ENCODE results near the gene FIGNL2.
A peak's percentile ranks its signal among the peaks of the same experiment; 100 is the strongest.

FIGNL2 gene

DNA sequence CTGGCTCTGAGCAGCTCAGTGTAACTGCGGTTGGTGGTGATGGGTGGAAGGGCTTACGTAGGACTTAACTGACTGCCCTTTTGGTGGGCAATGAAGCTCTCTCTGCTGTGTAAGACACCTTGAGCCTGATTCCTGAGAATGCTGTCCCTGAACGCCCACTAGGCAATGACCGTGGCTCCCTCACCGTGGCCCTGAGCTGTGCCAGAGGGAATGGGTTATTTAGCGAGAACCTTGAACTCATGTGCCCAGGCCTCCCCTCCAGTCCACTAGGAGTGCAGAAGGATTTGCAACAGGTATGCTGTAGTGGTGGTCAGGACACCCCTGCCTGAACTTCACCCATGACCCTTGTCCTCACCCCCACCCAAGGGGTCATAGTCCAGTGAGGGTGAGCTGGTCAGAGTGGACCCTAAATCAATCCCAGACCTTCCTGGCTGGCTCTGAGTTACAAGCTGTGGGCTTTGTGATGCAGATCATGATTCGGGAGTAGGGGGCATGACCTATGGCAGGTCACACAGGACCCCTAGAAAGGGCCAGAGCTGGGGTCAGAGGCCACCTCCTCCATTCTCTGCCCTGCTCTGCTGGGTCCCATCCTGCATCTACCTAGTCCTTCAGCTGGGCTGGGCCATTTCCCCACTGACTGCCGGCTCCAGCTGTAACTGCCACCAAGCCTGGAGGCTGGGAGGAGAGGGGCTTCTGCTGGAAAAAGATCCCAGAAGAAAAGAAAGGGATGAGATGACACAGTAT, 24.9 kb upstream of the FIGNL2 start:
- no peak for DNase-seq

DNA sequence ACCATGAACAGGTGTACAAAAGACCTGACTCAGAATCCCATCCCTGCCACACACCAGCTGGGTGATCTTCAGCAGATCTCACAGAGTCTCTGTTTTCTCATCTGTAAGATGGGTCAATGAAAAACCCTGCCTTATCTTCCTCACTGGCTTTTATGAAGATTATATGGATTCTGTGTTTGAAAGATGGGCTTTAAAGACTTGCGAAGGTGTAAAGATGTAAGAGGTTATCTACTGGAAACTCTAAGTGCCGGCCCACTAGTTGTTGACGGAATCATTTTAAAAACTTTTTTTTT, 24.1 kb upstream of the FIGNL2 start:
- no peak for DNase-seq

DNA sequence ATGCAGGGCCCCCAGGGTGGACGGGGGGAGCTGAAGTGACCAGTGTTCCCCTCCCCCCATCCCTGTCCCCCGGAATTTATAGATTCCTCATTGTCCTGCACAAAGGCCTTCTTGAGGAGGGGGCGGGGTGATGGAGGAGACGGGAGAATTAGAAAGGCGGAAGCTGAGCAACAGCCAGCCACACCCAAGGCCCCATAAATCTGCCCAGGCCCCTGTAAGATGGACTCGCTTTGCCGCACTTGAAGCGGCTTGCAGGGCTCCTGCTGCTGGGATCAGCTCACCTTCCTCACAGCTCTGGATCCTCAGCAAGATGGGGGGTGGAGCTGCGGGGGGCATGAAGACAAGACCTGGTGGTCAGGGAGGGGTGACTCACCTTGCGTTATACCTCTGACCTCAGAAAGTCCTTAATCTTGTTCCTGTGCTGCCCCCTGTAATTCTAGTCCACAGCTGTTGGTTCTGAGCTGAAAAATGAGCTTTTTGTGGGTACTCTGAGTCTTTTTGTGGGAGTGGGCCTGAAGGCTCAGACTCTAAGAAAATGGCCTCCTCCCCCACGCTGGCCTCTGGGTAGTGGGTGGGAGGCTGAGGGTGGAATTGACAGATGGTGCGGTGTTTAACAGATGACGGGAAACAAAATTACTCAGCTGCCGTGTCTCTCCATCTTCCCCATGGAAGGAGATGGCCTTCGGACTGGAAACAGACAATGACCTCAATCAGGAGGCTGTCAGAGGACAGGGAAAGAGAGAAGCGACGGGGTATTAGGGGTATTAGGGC, 23.6 kb upstream of the FIGNL2 start:
- no peak for DNase-seq

DNA sequence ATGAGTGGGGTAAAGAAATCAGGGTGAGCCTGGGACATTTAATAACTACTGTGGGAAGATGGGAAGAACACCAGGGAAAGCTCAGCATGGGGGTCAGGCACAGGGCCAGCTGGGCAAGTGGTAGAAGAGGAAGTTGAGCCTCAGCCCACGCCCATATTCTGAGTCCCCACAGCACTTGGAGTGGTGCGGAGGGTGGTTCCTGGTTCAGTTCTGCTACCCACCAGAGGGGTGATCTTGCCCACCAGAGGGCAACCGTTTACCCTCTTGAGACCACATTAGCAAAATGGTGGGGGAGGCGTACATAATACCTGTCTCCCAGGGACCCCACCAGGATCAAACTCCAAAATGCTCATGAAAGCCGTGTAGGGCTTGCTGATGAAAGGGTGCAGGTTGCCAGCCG, 22.6 kb upstream of the FIGNL2 start:
- no peak for DNase-seq

DNA sequence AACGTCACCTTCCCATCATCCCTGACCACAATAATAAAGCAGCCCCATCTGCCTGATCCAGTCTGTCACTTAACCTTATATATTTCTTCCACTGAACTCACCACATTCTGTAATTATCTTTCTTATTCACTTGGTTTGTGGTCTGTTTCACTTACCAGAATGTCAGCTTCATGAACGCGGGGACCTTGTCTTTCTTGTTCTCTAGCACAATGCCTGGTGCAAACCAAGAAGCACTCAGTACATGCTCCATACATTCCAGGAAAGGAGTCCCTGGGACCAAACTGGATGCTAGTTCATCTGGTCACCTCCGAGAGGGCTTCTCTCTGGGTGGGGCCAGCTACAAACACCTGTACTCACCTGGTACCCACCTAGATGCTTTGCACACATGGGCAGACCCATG, 22.0 kb upstream of the FIGNL2 start:
- no peak for DNase-seq

DNA sequence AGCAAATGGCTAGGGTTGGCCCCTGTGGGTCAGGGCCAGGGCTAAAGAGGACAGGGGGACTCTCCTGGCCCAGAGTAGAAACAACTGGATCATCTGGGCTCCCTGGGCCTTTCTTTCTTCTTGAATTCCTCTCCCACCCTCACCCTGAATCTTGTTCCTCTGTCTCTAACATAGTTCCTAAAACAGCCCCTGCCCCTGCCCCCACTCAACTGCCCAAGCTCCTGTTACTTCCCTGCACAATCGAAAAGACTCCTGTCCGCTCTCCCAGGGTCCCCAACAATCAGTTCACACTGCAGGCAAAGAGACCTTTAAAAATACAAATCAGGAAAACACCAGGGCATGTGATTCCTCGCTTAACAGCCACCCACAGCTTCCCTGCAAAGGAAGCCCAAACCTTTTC, 21.4 kb upstream of the FIGNL2 start:
- no peak for DNase-seq

DNA sequence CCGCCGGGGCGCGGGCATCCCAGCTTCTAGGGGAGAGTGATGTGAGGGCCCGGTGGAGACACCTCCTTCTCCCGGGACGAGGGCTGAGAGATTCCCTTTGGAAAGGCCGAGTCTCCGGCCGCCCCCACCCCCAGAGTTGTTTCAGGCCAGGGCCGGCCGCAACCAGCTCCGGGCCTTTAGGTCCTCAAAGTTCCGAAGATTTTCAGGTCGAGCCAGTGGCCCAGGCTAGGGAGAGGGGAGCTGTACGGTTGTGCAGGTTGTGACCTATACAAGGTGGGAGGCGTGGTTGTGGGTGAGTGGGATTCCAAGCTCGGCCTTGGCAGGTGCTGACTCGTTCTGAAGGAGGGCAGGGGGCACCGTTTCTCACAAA, 21.0 kb upstream of the FIGNL2 start:
- DNase-seq: no peak

DNA sequence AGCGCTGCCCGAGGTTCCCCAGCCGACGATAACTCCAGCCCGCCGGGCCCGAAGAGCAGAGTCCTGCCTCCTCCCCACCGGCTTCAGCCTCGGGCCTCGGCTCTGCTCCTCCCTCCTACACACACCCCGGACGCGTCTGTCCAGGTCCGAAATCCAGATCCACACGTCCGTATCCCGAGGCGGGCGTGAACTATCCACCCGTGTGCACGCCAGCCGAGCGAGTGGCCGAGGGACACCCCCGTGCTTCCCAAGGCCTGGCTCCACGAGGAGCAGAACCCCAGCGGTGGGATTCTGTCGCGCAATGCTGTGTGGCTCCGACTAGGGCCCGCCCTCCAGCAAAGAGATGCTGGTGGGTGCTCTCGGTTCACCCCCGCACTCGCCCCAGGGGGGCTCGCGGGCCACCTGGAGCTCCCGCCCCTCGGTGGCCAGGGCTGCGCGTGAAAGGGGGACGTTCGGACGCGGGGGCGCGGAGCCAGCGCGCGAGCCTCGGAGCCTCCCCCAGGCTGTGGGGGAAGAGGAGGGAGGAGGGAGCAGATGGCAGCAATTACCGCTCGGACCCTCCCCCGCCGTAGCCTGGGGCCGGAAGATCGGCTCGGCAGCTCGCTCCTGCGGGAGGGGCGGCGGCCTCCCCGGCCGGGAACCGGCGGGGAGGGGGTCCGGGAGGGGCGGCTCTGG, 20.4 kb upstream of the FIGNL2 start:
- peak; percentile 28 for DNase-seq

DNA sequence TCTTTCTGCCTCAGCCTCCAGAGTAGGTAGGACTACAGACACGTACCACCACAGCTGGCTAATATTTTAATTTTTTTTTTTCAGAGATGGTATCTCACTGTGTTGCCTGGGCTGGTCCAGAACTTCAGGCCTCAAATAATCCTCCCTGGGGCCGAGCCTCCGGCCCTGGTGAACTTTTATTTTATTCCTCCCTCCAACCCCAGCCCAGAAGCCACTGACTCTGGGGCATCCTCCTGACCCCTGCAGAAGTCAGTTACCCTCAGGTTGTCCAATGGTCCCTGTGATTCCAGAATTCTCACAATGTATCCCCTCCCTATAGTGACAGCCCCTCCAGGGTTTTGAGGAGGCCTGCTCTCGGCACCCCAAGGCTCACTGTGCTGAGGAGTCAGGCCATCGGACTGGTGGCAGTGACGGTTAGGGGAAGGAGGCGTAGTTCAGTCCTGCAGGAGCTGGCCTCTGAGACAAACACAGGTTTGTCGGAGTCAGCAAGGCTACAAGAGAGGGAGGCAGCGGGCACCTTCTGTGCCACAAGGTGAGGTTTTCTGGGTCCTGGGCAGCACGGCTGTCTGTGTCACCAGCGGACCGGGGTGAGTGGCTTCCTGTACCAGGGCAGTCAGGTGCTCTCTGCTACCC, 19.4 kb upstream of the FIGNL2 start:
- DNase-seq: no peak

DNA sequence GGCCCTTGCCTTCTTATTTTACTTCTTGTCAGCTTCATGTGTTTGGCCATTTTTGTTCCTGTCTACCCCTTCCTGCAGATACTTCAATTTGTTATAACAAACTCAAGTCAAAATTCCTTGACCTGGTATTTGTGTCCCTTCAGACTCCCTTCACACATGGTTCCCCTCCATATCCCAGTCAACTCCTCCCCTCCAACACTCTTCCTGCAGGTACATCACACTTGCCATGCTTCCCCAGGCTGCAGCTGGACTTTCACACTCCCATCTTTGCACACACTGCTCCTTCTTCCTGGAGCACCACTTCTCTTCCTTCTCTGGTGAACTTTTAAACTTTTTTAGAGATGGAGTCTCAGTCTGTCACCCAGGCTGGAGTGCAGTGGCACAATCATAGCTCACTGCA, 18.9 kb upstream of the FIGNL2 start:
- DNase-seq: no peak

DNA sequence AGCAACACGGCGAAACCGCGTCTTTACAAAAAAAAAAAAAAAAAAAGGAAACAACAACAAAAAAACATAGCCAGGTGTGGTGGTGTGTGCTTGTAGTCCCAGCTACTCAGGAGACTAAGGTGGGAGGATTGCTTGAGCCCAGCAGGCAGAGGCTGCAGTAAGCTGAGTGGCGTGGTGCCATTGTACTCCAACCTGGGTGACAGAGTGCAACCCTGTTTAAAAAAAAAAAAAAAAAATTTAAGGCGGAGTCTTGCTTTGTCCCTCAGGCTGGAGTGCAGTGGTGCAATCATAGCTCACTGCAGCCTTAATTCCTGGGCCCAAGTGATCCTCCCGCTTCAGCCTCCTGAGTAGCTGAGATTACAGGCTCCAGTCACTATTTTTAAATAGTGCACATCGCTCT, 18.2 kb upstream of the FIGNL2 start:
- DNase-seq: no peak

DNA sequence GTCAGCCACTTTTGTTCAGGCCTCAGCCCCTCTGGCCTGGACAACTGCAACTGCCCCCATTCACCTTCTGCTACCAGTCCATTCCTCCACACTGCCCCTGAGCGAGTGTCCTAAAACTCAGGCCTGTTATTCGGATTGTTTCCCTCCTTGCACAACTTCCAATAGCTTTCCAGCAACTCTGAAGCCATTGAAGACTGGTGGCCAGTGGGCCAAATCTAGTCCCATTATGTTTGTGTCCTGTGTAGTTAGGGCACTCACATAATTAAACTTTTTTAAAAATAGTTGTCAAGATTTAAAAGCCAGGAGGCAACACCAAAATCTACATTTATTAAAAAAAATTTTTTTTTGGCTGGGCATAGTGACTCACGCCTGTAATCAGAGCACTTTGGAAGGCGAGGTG, 17.8 kb upstream of the FIGNL2 start:
- DNase-seq: no peak

DNA sequence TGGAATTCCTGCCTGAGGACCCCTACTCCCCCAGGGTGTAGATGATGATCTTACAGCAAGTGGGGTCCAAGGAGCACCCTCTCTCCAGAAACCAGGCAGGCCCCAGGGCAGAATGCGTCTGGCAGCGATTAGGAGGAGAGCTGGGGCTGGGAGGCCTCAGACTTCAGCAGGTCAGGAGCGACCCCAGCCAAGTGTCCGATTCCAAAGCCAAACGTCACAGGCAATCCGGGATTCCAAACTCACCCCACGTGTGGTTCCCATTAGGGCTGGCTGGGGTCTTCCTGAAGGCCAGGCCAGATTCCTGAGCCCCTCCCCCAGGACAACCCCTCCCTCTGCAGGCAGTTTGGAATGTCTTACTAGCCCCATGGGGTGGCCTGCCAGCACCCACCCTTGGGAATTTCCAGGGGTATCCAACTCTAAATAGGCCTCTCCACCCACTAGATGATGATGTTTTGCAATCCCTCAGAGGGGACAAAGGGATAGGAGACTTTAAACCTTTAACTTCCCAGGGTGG, 17.3 kb upstream of the FIGNL2 start:
- DNase-seq: no peak

DNA sequence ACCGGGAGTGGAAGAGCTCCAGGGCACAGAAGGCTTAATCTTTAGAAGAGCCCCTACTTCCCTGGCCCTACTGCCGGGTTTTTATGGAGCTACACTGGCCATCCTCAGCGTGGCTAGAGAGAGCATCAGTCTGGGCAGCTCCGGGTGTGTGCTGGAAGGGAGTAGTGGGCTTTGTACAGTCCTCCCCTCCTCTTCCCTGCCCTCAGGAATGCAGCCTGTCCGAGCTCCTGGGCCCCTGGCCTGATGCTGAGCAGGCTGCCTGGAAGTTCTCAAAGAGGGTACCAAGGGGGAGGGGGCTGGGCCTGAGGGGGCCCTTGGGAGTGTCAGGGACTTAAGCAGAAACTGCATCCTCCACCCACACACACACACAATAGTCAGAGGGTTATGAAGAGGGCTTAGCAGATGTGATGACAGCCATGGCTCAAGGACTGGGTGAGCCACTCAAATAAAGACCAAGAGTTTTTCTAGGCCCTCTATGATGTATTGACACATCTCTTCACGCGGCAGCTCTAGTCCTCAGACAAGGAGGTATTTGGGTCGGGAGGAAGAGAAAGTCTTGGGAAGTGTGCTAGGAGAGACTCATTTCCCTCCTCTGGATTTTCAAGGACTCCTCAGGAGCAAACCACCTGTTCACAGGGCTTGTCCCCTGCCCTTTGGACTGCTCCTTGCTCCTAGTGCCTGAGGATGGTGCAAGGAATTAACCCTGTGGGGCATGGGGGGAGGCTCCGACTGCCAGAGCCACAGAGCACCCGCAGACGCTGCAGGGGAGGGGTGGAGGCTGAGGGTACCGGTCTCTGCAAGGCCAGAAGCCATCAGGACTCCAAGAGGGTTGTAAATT, 16.5 kb upstream of the FIGNL2 start:
- no peak for DNase-seq

DNA sequence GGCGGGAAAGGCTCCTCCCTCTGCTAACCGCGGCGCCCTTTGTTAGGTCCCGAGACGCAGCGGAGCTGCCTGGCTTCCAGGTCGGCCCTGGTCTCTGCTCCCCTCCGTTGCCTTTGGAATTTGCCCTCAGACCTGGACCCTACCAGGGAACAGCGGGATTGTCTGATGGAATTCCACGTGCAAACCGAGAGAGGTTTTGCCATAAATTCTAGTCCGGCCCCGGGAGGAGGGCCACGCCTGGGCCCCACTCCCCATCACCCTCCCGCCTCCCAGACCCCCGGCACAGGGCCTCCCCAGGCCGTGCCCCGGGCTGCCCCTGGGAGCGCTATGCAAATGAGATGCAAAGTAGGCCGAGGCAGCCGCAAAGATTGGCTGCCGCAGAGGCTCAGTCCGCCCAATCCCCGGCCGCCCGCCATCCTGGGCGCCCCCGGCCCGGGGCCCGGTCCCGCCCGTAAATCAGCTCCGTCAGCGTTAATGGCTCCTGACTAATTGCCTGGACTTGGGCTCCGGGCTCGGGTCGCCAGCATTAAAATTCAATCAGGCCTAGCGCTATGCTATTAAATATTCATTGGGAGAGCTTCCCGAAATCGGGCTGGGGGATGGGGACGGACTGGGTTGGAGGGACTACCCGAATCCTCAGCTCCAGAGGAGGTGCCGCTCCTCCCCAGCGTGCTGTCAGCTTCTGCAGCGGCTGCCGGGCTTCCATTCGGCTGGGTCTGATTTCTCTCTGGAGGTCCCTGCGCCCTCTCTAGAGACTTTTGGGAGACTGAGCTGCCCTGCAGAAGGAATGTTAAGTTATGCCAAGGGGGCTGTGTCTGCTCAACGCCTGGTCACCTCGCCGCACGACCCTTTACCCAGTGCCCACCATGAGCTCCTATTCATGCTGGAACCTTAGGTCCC, 15.7 kb upstream of the FIGNL2 start:
- DNase-seq: peak; percentile 55

DNA sequence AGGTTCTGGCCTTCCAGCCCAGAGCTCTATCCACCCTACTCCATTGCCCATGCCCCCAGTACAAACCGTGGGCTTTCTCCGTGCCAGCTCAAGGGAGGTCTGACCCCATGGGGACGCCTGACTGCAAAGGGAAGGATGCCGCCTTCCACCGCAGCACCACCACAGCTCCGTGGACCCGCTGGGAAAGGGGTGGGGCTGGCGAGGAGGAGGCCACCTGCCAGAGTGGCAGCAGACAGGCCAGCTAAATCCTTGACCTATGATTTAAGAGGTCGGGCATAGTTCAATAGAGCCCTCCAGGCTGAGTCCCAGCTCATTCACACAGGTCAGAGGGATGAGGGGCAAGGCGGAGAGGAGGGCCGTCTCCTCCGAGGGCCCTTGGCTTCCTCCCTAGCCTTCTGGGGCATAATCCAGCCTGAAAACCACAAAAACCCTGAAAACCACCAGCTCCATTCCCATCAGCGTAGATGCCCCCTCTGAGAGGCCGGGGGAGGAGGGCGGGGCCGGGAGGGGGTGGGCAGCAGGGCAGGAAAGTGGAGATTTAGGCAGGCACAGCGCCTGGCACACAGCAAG, 14.9 kb upstream of the FIGNL2 start:
- no peak for DNase-seq

DNA sequence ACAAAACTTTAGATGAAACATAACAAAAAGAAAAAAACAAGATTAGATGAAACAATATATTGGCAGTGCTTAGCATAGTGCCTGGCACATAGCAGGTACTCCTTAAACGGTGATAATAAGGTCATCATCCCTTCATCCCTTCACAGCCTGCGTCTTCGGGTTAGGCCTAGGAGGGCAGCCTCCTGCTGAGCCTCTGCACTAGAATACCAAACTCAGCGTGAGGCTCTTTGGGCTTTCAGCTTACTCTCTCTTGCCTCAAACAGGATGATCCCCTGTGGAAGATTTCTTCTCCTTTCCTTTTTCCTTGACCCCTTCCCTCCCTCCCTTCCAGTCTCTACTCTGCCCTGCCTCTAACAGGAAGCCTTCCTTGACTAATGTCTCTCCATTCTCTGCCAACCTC, 14.4 kb upstream of the FIGNL2 start:
- no peak for DNase-seq

DNA sequence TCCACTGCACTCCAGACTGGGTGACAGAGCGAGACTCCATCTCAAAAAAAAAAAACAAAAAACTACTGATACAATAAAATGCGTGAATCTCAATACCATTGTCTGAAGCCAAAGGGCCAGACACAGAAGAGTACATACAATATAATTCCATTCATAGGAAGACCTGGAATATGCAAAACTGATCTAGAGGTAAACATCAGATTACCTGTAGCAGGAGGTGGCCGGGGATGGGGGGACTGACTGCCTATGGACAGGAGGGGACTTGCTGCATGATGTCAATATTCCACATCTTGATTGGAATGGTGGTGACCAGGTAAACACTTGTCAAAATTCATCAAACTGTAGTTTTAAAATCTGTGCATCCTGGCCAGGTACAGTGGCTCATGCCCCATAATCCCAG, 12.5 kb upstream of the FIGNL2 start:
- DNase-seq: no peak

DNA sequence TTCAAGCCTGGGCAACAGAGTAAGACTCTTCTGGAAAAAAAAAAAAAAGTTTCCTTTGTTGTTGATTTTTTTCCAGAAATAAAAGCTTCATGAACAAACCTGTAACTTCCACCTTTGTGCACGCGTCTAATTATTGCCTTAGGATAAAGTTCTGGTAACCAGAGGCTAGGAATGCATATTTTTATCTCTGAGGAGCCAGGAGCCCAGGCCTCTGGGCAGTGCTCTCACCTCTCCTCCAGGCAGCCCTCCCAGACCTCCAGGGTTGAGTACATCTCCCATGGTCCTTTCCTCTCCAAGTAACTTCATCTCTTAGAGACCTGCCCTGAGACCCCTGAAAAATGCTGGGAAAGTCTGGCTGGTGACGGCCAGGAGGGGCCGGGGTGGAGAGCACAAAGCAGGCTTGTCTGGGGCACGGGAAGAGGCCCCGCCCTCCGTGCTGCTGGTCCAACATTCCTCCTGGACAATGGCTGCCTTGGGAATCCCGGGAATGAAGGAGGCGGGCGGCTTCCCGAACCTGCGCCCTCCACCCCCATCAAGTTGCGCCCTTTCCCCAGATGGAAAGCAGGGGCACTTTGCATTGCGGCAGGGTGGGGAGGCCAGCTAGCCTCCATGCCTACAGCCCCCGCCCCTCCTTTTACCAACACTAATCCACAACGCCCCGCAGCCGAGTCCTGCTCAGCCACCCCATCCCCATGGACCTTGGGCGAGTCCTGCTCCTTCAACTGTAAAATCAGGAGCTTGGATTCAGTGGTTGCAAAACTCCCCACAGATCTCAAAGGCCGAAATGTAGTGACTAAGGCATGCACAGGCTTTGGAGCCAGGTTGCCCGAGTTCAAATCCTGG, 7.3 kb upstream of the FIGNL2 start:
- DNase-seq: no peak

DNA sequence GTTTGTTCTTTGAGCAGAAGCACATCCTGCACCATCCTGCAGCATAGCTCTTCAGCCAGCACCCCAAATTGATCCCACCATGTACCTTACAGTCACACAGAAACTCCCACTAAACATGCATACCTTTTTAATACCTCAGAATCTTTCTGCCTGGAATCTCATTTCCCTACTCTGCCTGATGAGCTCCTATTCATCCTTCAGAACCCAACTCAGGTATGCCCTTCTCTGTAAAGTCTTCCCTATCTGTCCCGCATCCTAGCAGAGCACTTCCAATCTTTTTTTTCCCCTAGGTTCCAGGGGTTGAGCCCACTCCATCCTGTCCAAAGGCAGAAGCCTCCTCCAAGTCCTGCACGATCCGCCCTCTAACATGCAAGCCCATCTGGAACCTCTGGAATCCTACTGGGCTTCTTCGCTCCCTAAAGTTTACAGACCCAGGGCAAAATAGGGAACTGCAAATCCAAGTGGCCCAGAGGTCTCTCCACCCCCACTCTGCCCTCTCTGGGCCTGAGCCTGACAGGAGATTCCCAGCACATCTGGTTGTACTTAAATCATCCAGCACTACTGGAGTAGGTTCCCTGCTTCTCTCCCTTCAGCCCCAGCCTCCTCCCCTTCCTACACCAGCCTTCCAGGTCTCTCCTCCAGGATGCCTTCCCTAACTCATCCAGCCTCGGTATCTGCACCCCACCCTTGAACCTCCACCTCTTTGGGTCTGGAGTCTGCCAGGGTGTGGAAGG, 4.1 kb upstream of the FIGNL2 start:
- DNase-seq: no peak

Data from NCI-H510A (cell line).